Endometrium (tissue), 2 donors: Measurements from ENCODE around the gene FGFRL1.
"Not testable (repeated sequence)": the region's sequence is repeated elsewhere in the genome, so short reads cannot be mapped to it uniquely, and the experiment has no call there.

ENCODE experiments used
- FAIRE-seq: peaks from 2 replicates; lab custom pipeline; 2012; peaks lifted over from hg19 to GRCh38; lab: Jason Lieb, UNC
- donor health status: control.
- donor health status: control.

FGFRL1 gene

GRCh38 chr4:1040344-1041146, 29.1 kb downstream of the FGFRL1 start:
- FAIRE-seq = no peak

GRCh38 chr4:1041147-1041935, 29.9 kb downstream of the FGFRL1 start:
- FAIRE-seq = no peak

GRCh38 chr4:1041936-1042330, 30.5 kb downstream of the FGFRL1 start:
- no peak for FAIRE-seq

GRCh38 chr4:1042352-1043055, 31.1 kb downstream of the FGFRL1 start:
- FAIRE-seq = no peak

- no peak for FAIRE-seq
Observed at GRCh38 chr4:1043162-1043561, 31.7 kb downstream of the FGFRL1 start.

GRCh38 chr4:1043651-1044468, 32.4 kb downstream of the FGFRL1 start:
- no peak for FAIRE-seq

- FAIRE-seq = no peak
Observed at GRCh38 chr4:1044469-1045192, 33.2 kb downstream of the FGFRL1 start.

GRCh38 chr4:1045193-1045594, 33.8 kb downstream of the FGFRL1 start:
- FAIRE-seq = no peak

- FAIRE-seq = no peak
Observed at GRCh38 chr4:1045595-1046201, 34.3 kb downstream of the FGFRL1 start.

- not testable (repeated sequence) for FAIRE-seq
Observed at GRCh38 chr4:1046581-1047011, 35.2 kb downstream of the FGFRL1 start.

- FAIRE-seq = no peak
Observed at GRCh38 chr4:1047106-1047975, 35.9 kb downstream of the FGFRL1 start.

- FAIRE-seq = no peak
Observed at GRCh38 chr4:1047976-1048772, 36.7 kb downstream of the FGFRL1 start.

GRCh38 chr4:1048773-1049590, 37.6 kb downstream of the FGFRL1 start:
- no peak for FAIRE-seq

GRCh38 chr4:1049591-1049905, 38.1 kb downstream of the FGFRL1 start:
- FAIRE-seq = no peak

- no peak for FAIRE-seq
Observed at GRCh38 chr4:1050486-1051213, 39.2 kb downstream of the FGFRL1 start.

GRCh38 chr4:1051472-1051871, 40.0 kb downstream of the FGFRL1 start:
- no peak for FAIRE-seq

GRCh38 chr4:1052231-1052671, 40.8 kb downstream of the FGFRL1 start:
- no peak for FAIRE-seq
